ENCODE results near the gene WDR76.

DNA sequence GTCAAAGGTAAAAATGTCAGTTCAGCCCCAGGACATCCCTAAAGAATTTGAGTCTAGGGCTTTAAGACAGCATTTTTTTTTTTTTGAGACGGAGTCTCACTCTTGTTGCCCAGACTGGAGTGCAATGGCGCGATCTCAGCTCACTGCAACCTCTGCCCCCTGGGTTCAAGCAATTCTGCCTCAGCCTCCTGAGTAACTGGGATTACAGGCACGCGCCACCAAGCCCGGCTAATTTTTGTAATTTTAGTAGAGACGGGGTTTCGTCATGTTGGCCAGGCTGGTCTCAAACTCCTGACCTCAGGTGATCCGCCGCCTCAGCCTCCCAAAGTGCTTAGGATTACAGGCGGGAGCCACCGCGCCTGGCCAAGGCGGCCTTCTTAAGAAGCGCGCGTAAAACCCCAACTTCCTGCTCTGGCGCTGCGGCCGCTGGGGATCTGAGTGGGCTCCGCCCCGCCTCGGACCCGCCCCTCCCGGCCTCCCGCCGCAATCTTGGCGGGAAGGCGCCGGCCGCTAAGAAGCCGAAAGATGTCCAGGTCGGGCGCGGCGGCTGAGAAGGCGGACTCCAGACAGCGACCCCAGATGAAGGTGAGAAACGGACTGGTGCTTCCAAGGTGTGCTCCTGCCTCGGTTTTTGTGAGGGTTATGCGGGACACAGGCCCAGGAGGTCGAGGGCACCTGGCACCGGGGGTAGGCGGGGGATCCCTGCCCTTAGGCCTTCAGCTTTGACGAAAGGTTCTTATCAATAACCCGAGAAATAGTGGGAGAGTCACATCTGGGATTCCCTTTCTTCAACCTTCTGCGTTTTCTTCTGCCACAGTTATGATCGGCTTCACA, at the start of gene WDR76:
- TF ChIP-seq EZH2phosphoT487 (conservative IDR thresholded peaks at IDR 0.05; ENCODE audit: low read length), result no peak
- TF ChIP-seq, protein P1, sequence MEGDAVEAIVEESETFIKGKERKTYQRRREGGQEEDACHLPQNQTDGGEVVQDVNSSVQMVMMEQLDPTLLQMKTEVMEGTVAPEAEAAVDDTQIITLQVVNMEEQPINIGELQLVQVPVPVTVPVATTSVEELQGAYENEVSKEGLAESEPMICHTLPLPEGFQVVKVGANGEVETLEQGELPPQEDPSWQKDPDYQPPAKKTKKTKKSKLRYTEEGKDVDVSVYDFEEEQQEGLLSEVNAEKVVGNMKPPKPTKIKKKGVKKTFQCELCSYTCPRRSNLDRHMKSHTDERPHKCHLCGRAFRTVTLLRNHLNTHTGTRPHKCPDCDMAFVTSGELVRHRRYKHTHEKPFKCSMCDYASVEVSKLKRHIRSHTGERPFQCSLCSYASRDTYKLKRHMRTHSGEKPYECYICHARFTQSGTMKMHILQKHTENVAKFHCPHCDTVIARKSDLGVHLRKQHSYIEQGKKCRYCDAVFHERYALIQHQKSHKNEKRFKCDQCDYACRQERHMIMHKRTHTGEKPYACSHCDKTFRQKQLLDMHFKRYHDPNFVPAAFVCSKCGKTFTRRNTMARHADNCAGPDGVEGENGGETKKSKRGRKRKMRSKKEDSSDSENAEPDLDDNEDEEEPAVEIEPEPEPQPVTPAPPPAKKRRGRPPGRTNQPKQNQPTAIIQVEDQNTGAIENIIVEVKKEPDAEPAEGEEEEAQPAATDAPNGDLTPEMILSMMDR (IDR thresholded peaks at IDR 0.05; ENCODE audit: insufficient read depth, low read length, poor library complexity, severe bottlenecking), result no peak
